Measurements from ENCODE around the gene INPP5A. TPM values are rescaled to one million over a fixed set of nuclear protein-coding genes. Genes with fewer than 3 reads are reported as not detected.

Gene INPP5A
- total RNA-seq, 1 experiment from 2014 or later, result 12.3 TPM

DNA sequence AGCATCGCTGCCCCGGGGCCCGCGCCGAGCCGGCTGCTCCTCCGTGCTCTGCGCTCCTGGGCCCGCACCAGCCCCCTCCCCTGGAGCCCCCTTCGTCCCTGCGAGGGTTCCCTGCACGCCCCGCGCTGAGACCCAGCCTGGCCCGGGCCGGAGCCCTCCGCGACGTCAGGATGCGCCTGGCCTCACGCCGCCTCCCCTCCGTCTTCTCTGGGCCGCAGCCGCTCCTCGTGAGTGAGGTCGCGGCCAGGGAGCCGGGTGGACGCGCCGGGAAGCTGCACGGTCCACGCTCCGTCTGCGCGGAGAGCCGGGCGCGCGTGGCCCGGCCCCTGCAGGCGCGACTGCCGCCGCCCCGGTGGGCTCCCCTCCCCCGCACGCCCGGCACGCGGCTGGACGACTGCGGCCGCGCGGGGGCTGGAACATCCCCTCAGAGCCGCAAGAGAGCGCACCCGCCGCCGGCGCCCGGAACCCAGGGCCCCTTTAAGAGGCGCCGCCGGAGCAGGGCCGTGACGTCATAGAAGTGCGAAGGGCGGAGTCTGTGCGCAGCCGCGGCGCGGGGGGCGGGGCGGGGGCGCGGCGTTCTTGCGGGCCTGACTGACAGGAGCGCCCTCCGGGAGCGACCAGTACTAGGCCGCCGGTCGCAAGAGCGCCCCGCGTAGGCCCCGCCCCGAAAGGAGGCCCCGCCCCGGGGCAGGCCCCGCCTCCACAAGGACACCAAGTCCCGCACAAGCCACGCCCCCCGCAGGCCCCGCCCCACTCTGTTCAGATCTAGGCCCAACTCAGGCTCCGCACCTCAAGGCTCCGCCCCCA is 507 bp upstream of the INPP5A start:
- DNase-seq (ENCODE audit: low read depth, low spot score) (peak; percentile 85), ATAC-seq (peak; percentile 85)
- peak overlapping the region; percentile 68 for H3K9ac ChIP-seq (ENCODE audit: low read length)
- no peak overlapping the region for H2AFZ ChIP-seq (ENCODE audit: low read depth, low read length, poor library complexity, severe bottlenecking)
- ChIA-PET RAD21 (ENCODE audit: low non-redundant PET in 1 of 2, low total read pairs in 2 of 2, uncharacterized antibody in 2 of 2, unreplicated experiment in 2 of 2) (no interaction called here), POLR2A (no interaction called here), CTCF (no interaction called here)
- no TSS peak for BruUV-seq (replicated peaks)
- H3K27ac ChIP-seq (ENCODE audit: low read depth, low read length), result peak overlapping the region; percentile 72; the same call in 1 of the 2 replicates
- peak overlapping the region; percentile 45 to 61 for H3K4me3 ChIP-seq (replicated peaks in 1 of 2; ENCODE audit: low read depth in 1 of 2, low read length in 2 of 2)
- no peaks in the 10 kb centered on the region for H3K9me3 ChIP-seq (ENCODE audit: control insufficient read depth in 1 of 2, insufficient read depth in 1 of 2, low read depth in 1 of 2, low read length in 2 of 2)
- TF ChIP-seq SIN3A (IDR thresholded peaks at IDR 0.05; ENCODE audit: low read depth) (no peak), EGR1 (IDR thresholded peaks at IDR 0.05; ENCODE audit: low read depth) (peak; percentile 44; the same call in 1 of the 2 replicates), CEBPB (IDR thresholded peaks at IDR 0.05; ENCODE audit: low read depth) (no peak), POLR2A (IDR thresholded peaks at IDR 0.05; ENCODE audit: borderline replicate concordance, extremely low read depth, insufficient read depth, insufficient read length) (peak; percentile 27), POLR2AphosphoS5 (IDR thresholded peaks at IDR 0.05; ENCODE audit: low read depth, low read length) (peak; percentile 48; the same call in 1 of the 2 replicates), ZFX (IDR thresholded peaks at IDR 0.05) (peak; percentile 51; the same call in 1 of the 2 replicates), SP1 (IDR thresholded peaks at IDR 0.05; ENCODE audit: low read depth) (peak; percentile 33; the same call in 1 of the 2 replicates), YY1 (IDR thresholded peaks at IDR 0.05; ENCODE audit: extremely low read depth, insufficient replicate concordance, low read depth, low read length) (no peak), CBX3 (IDR thresholded peaks at IDR 0.05; ENCODE audit: low read depth) (no peak), SRF (IDR thresholded peaks at IDR 0.05; ENCODE audit: low read depth) (no peak), ZNF274 (IDR thresholded peaks at IDR 0.05; ENCODE audit: low read depth, low read length) (no peak), RAD21 (IDR thresholded peaks at IDR 0.05; ENCODE audit: low read depth) (peak; percentile 14; the same call in 1 of the 2 replicates)
- TF ChIP-seq, protein P1, sequence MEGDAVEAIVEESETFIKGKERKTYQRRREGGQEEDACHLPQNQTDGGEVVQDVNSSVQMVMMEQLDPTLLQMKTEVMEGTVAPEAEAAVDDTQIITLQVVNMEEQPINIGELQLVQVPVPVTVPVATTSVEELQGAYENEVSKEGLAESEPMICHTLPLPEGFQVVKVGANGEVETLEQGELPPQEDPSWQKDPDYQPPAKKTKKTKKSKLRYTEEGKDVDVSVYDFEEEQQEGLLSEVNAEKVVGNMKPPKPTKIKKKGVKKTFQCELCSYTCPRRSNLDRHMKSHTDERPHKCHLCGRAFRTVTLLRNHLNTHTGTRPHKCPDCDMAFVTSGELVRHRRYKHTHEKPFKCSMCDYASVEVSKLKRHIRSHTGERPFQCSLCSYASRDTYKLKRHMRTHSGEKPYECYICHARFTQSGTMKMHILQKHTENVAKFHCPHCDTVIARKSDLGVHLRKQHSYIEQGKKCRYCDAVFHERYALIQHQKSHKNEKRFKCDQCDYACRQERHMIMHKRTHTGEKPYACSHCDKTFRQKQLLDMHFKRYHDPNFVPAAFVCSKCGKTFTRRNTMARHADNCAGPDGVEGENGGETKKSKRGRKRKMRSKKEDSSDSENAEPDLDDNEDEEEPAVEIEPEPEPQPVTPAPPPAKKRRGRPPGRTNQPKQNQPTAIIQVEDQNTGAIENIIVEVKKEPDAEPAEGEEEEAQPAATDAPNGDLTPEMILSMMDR (IDR thresholded peaks at IDR 0.05 in 2 of 3, conservative IDR thresholded peaks at IDR 0.05 in 1 of 3; ENCODE audit: borderline replicate concordance in 1 of 3, insufficient read depth in 1 of 3, low read depth in 2 of 3, low read length in 2 of 3), result no peak
- TF ChIP-seq, protein P2, sequence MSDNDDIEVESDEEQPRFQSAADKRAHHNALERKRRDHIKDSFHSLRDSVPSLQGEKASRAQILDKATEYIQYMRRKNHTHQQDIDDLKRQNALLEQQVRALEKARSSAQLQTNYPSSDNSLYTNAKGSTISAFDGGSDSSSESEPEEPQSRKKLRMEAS (IDR thresholded peaks at IDR 0.05), result peak; percentile 64; the same call in 1 of the 2 replicates
- H3K79me2 ChIP-seq (ENCODE audit: insufficient read depth, low read length), result no peaks in the 10 kb centered on the region
- no peaks in the 10 kb centered on the region for H3K27me3 ChIP-seq (ENCODE audit: insufficient read depth, low read length)
- H3K4me2 ChIP-seq (ENCODE audit: low read length), result peak overlapping the region; percentile 86
- H3K9me2 ChIP-seq (ENCODE audit: insufficient read depth), result no peaks in the 10 kb centered on the region
- no peaks in the 10 kb centered on the region for H3K36me3 ChIP-seq (ENCODE audit: control insufficient read depth in 1 of 2, insufficient read depth in 2 of 2, low read length in 2 of 2)
- H4K20me1 ChIP-seq (ENCODE audit: insufficient read depth), result no peaks in the 10 kb centered on the region
- H3K4me1 ChIP-seq (ENCODE audit: control insufficient read depth in 1 of 2, insufficient read depth in 2 of 2, low read length in 2 of 2), result peaks cover 17 to 40% of the 10 kb centered on the region in 2 experiments
- intact Hi-C loops (cut with micrococcal nuclease), result loop anchor here (5.0 kb wide), 1 partner anchor 80 kb away; no protein-coding TSS in a partner anchor
